Testis (tissue), 2 donors: ENCODE results near the gene ACER2.

Source experiments
- CTCF ChIP-seq, 3 experiments: fragments of 450-650 bp in 2 of 3; fragments of 200-600 bp in 1 of 3; sonication (generic) in 1 of 3; IDR thresholded peaks; one replicate each; pipeline ENCODE4 v1.5.1; 2016 to 2019; ENCODE audit warnings: antibody characterized with exemption in 3 of 3, mild to moderate bottlenecking in 2 of 3, moderate library complexity in 1 of 3
- POLR2A ChIP-seq: fragments of 450-650 bp; IDR thresholded peaks from one replicate; pipeline ENCODE4 v1.6.1; 2017; ENCODE audit warnings: antibody characterized with exemption, mild to moderate bottlenecking, moderate library complexity

- TF ChIP-seq CTCF (IDR thresholded peaks at IDR 0.05) = no peak
- no peak for TF ChIP-seq POLR2A
Observed at GRCh38 chr9:19470567-19470966, 61.8 kb downstream of the ACER2 start.
